Measurements from ENCODE around the gene OR2T10. TPM values are rescaled to one million over a fixed set of nuclear protein-coding genes. Genes with fewer than 3 reads are reported as not detected.
"Not testable (repeated sequence)": the region's sequence is repeated elsewhere in the genome, so short reads cannot be mapped to it uniquely, and the experiment has no call there.

Gene OR2T10
- total RNA-seq = not detected in 2 replicates

DNA sequence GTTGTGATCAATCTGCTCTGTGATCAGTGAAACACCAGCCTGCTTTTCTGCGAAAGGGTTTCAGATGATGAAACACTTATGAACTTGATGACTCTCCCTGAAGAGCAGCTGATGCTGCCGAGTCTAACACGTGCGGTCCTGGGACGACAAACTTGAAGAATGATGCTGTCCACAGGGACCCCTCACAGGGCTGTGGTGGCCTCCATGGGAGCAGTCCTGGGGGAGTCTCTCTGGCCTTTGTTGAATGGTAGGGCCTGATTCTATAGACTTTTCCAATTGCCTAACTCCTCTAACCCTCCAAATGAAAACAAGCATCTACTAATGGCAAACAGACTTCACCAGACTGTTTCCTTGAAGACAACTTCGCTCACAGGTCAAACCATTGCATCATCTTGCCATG lies at the start of gene OR2T10:
Gene OR2T10 (minus strand): TSS at position 112 of the 400 bp plus-strand sequence. CDS start 3,932 bp downstream, outside the sequence.
- intact Hi-C loops (cut with micrococcal nuclease) = no loop called here

DNA sequence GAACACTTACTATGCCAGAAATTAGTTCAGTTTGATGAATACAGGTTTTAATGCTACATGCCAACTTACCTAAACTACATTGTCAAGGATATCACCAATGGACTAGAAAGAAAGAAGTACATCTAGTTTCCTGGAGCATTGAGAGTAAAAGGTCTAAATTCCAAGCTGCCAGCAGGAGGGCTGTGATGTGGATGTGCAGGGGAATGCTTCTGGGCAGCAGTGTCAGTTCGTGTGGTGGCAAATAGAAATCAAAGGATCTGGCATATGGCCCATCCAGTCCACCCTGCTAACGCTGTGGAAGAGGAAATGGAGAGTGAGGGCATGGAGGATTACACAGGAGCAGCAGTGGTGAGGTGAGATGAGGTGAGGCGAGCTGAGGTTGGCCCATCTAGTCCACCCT lies 47.7 kb upstream of the OR2T10 start, which contains the start of gene OR2T35:
Gene OR2T35 (minus strand): TSS at position 101 of the 400 bp plus-strand sequence. CDS start 6,020 bp downstream, outside the sequence.
- intact Hi-C loops (cut with micrococcal nuclease) = not testable (repeated sequence)

DNA sequence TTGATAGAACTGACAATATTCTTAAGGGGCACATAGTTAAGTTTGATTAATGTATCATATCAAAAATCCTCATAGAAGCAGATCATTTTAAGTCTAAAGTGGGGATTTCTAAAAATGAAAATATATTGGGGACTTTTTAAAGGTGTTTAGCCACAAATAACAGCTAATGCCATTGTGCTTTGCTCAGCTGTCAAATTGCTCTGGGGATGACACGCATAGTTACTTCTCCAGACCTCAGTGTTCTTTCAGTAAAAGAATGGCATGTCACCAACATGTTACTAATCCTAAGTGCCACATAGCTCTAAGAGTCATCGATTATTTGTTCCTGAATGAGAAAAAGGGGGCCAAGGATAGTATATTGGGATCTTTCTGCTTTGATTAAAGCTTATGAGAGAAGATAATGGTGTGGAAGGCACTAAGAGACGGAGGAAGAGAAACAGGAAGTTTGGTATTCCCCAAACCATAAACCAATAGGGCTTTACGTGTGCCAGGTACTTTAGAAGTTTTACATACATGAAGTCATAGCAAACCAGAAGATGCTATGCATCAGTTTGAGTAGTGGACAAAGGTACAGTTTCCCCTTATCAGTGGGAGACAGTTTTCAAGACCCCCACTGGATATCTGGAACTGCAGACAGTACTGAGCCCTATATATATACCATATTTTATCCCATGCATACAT lies 45.6 kb upstream of the OR2T10 start:
- intact Hi-C loops (cut with micrococcal nuclease) = not testable (repeated sequence)

DNA sequence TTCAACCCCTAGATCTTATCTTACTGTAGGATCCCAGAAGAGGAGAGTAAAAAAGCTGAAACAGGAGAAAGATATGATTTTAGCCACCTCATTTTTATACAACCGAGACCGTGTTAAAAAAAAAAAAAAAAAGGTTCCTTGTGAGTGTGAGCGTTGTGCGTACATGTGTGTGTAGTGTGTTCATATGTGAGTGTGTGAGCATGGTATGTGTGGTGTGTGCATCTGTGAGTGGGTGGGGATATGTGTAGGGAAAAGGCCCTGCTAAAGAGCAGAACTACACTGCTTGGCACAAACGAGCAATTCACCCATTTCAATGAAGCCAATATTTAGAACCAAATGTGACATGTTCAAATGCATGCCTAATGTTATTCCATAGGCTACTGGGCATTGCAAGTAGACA lies 44.1 kb upstream of the OR2T10 start:
- intact Hi-C loops (cut with micrococcal nuclease) = not testable (repeated sequence)

DNA sequence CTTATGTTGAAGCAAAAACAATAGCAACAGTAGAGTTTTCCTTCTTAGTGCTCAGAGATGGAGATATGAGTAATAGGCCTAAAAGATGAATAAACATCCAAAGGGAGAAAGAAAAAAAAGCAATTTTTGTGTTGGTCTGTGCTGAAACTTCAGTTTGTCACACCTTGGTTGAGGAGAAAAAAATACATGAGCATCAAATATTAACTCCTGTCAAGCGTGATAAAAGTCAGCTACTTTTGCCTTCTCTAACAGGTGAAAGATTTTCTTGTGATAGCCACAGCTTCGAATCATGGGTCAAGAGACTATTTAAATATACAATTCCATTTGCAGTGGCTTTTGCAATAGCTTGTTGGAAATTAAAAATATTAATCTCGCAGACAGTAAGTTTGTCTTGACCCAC lies 43.4 kb upstream of the OR2T10 start:
- intact Hi-C loops (cut with micrococcal nuclease) = not testable (repeated sequence)

DNA sequence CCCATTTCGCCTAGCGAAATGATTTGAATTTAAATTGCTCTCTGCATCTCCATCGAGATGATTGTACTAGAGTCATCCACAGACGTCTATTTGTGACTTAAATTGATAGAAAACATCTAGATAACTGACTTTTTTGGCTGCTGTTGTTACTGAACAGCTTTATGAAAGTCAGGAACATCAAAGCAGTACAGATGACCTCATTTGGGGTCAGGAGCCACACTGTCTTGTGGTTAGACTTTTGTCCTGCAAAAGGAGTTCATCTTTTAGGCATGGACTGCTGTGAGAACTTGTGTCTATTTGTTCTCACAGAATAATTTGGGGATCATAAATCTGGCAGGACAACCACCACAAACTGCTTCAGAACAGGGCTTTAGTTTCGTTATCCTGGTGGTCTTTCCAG lies 42.2 kb upstream of the OR2T10 start:
- intact Hi-C loops (cut with micrococcal nuclease) = not testable (repeated sequence)

GRCh38 chr1:248636612-248637011 lies 39.1 kb upstream of the OR2T10 start:
- intact Hi-C loops (cut with micrococcal nuclease) = not testable (repeated sequence)

GRCh38 chr1:248634991-248635390 lies 37.5 kb upstream of the OR2T10 start, which contains the start of gene OR2T11:
Gene OR2T11 (minus strand): TSS chr1:248635091. CDS start chr1:248627128, 7,963 bp downstream.
- intact Hi-C loops (cut with micrococcal nuclease) = not testable (repeated sequence)

DNA sequence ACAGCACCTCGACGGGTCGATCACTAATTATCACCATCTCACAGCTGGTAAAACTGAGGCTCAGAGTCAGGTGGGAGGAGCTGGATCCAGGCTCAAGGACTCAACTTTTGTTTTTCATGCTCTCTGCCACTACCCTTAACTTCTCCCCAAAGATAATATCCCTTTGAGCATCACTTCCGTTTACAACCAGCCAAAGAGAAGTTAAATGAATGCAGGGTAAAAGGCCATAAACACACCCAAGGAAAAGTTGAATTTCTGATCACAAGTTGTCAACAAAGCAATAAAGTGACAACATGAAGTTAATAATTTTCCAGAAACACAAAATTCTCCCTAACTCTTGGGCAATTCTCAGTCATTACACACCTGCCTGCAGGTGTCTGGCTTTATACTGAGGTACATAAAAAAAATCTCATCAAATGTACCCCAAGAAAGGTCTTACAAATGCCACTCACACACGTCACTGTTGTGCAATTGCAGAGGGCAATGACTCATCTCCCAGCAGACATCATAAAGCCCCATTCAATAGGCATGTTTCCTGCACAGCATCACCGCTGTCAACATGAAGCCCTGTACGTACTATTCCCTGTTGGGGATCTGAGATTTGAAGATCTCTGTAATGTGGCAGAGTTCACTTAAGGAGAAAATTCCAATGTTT lies 34.0 kb upstream of the OR2T10 start:
- intact Hi-C loops (cut with micrococcal nuclease) = no loop called here

GRCh38 chr1:248630551-248630950 lies 33.1 kb upstream of the OR2T10 start:
- intact Hi-C loops (cut with micrococcal nuclease) = no loop called here

DNA sequence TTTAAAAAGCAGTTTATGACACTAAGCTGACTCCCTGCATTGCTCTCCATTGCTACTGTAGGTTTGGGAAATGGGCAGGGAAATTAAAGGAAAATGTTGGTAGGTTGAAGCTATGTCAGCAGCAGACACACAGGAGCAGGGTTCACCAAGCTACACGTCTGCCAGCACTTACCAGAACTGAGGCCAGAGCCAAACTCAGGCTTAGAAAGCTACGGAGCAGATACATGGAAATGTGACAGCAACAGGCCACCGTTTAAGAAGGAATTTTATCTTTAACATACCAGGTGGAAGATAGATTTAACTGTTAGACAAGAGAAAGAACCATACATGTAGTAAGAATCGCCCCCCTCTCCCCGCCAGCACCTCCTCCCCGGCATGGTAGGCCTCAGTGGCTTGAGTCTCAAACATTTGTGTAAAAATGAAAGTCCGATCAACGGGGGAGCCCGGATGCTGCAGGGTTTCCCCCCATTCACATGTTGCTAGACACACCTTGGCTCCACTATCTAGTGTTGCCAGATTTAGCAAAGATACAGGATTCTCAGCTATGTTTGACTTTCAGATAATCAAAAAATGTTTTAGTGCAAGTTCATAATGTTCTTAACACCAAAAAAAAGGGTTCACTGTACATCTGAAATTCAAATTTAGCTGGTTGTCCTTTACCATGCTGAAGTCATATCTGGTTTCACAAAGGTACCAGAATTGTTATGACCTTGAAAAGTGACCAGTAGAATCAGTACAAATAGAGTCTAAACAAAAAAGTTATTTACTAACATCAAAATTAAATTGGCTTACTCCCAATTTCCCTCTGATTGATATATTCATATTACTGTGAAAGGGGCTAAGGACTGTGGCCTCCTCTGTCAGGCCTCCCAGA lies 30.7 kb upstream of the OR2T10 start:
- intact Hi-C loops (cut with micrococcal nuclease) = no loop called here

DNA sequence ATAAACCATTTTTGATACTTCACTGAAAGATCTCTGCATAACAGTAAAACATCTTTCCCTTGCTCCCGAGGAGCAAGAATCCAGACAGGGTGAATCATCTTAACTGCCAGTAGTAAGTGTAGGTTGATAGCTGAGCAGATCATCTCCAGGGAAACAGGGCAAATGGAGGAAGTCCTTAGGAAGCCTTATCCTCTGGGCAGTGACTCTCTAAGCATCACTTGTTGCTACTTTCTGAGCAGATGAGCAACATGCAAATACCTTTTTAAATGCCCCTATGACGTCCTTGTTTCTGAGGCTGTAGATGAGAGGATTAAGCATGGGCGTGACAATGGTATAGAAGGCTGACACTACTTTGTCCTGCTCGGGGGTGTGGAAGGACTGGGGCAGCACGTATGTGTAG lies 28.5 kb upstream of the OR2T10 start:
- intact Hi-C loops (cut with micrococcal nuclease) = no loop called here

GRCh38 chr1:248625166-248625565 lies 27.7 kb upstream of the OR2T10 start:
- intact Hi-C loops (cut with micrococcal nuclease) = no loop called here

DNA sequence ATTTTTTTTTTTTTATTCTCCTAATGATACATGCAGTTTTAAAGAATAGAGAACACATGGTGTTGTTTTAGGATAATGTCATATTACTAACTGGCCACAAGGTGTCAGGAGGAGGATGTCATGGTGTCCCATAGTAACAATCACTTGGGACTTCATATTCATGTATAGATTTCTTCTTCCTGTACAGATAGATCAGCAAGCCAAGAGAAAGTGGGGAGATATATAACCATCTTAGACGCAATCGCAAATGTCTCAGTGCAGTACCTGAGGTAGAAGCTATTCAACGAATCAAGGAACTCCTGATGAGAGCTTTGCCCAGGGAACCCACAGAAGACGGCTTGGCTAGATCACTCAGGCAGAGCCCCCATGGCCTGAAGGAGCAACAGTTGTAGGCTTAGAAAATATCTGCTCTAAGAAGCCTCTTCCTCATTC lies 25.1 kb upstream of the OR2T10 start:
- intact Hi-C loops (cut with micrococcal nuclease) = loop anchor here (1.0 to 5.0 kb wide), 3 partner anchors 65 to 218 kb away; no protein-coding TSS in a partner anchor

GRCh38 chr1:248621770-248622169 lies 24.3 kb upstream of the OR2T10 start:
- intact Hi-C loops (cut with micrococcal nuclease) = loop anchor here (1.0 to 5.0 kb wide), 3 partner anchors 66 to 217 kb away; no protein-coding TSS in a partner anchor

DNA sequence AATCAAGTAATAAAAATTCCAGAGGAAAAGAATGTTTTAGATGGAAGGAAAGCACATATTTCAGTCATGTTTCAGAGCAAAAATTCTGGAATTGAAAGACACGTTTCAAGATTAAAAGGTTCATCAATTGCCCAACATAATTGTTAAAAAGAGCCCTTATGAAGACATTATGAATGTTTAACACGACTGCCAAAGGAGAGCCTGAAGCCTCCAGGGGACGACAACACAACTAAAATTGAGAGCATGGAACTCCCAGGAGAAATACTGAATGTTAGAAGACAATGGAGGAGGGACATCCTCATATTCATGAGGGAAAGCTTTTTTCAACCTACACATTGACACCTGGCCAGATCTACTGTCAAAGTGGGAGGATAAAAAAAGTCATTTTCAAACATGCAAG lies 21.4 kb upstream of the OR2T10 start:
- intact Hi-C loops (cut with micrococcal nuclease) = no loop called here

DNA sequence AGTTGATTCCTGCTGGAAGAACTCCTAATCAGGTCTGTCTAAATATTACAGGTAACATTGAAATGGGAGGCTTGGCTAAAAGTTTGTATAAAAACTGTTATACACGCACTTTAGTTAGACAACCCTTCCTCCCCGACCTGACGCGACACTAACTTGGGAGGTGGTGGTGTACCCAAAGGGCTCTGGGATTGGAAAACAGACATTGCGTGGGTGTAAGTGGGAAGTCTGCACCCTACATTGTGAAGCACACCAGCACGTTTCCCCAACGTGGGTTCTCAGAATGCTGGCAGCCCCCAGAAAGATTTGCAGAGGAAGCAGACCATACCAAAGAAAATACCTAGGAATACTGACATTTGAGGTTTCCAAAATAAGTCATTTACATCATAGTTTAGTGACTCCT lies 20.6 kb upstream of the OR2T10 start:
- intact Hi-C loops (cut with micrococcal nuclease) = no loop called here

DNA sequence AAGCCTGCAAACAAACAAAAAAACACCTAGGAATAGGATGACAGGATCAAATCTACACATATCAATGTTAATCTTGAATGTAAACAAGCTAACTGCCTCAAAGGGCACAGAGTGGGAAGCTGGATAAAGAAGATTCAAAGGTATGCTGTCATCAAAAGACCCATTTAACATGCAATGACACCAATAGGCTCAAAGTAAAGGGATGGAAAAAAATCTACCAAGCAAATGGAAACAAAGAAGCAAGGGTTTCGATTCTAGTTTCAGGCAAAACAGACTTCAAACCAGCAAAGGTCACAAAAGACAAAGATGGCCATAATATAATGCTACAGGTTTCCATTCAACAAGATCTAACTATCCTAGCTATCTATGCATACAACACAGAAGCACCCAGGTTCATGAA lies 16.2 kb upstream of the OR2T10 start:
- intact Hi-C loops (cut with micrococcal nuclease) = no loop called here

DNA sequence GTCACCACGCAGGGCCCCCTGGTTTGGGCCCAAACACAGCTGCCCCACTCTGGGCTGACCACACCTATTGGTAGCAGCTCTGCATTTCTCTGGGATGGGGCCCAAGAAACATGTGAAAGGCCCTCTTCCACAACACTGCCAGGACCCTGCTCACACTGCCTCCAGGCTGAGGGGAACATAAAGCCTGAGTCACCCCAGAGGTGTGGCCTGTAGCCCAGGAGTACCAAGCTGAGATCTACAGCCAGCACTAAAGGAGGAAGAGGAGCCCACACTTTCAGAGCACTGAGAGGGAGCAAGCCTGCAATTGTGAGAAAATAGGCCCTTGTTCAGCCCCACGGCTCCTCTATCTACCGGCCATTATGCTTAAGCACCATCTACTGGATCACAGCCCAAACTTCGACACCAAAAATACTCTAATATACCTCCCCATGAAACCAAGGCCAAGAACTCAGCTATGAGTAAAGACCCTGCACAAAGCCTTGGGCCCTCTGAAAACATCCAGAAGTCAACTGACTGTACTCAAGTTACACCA lies 14.4 kb upstream of the OR2T10 start:
- intact Hi-C loops (cut with micrococcal nuclease) = loop anchor here (1.0 kb wide), 1 partner anchor 208 kb away; no protein-coding TSS in a partner anchor

DNA sequence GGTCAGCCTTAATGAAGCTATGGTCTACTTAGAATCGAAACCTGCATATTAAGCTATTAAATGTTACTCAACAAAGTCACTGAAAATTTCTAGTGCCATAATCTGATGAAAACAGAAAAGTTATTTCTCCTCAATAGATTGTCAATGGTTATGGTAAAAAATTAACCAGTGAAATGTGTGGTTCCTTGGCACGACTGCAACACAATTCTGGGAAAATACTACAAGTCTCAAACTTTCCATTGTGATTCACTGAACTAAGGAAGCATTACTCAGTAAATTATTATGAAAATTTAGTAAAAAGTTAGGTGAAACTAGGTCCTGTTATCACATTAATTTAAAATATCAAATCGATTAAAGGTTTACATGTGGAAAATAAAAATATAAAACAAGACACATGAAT lies 12.8 kb upstream of the OR2T10 start:
- intact Hi-C loops (cut with micrococcal nuclease) = no loop called here

DNA sequence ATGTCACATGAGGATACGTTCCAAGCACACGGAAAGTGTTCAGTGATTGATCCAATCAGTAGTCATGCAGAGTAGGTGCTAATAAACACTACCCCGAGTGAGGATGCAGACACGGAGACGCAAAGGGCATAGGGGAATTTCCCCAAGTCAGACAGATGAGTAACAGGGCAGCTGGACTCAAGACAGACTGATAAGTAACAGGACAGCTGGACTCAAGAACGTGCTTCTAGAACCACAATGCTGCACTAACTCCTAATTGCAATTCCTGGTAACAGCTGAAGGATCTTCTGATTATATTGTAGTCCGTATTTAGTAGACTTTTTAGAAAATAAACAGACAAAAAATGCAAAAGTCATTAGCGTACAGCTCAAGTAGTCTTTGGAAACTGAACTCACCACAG lies 1.9 kb upstream of the OR2T10 start:
- intact Hi-C loops (cut with micrococcal nuclease) = no loop called here
